ENCODE measurements around the gene RRP1B. TPM values are rescaled to one million over a fixed set of nuclear protein-coding genes. Genes with fewer than 3 reads are reported as not detected.
"Not testable (repeated sequence)": the region's sequence is repeated elsewhere in the genome, so short reads cannot be mapped to it uniquely, and the experiment has no call there.

RRP1B gene
- total RNA-seq, result 24.2 and 26.4 TPM in 2 replicates

- DNase-seq (ENCODE audit: low read depth), result peak; percentile 22
Measured at GRCh38 chr21:43659136-43660000, at the start of gene RRP1B, which contains the start of gene HSF2BP. RRP1B (plus strand) TSS chr21:43659560; CDS start chr21:43659665, 105 bp downstream. HSF2BP (minus strand) TSS chr21:43659488; CDS start chr21:43658096, 1,392 bp downstream.

DNA sequence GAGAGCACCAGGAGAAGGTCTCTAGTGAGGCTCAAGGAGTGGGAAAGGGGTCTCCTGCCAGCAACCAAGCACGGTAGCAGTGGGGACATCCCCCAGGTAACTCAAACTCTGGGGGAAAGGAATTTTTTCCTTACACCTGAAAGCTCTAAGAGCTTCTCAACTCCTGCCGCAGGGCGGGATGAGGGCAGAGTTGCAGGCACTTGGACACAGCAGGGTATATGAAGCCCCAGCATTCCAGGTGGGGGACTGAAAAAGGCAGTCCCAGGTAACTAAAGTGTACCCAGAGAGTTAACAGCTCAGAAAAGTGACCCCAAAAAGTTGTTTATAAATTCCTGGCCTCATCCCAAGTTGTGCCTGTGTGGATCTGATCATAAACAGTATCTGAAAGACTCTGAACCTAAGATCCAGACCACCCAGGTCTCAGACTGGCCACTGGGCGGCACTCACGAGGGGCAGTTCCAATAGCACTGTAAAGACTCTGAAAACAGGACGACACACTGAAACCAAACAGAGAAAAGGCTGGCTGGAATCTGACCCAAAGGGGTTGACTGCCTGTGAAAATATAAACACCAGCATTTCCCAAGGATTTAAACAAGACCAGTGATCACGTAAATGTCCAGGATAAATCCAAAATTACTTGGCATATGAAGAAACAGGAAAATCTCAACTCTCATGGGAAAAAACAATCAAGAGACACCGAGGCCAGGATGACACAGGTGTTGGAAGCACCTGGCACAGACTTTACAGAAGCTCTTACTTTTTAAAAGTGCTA is 47.6 kb upstream of the RRP1B start:
- DNase-seq (ENCODE audit: low read depth), result peak; percentile 53

DNA sequence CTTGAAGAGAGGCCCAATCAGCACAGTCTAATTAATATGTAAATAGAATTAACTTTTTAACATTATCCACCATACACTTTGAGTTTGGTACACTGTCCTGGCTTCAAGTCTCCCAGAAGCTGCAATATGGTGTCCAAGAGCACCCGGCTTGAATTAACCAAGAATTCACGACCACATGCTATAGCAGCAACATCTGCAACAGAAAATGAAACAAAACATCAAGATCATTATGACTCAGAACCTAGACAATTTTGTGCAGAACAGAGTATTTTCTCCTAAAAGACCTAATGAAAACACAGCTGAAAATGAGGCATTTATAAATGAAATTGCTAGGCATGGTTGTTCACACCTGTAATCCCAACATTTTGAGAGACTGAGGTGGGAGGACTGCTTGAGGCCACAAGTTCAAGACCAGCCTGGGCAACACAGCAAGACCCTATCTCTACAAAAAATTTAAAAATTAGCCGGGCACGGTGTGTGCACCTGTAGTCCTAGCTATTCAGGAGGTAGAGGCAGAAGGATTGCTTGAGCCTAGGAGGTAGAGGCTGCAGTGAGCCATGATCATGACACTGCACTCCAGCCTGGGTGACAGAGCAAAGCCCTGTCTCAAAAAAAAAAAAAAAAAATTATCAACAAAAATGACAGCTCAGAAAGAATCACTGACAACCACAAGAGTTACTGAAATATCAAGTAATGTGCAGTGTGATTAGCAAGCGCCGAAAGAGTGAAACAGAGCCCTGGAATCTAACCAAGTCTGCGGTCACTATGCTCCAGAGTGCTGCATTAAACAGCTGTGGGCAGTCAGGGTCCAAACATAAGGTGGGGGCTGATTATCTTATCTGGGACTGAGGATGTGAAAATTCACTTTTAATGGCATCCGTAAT is 45.4 kb upstream of the RRP1B start:
- DNase-seq (ENCODE audit: low read depth), result no peak

- no peak for DNase-seq (ENCODE audit: low read depth)
Measured at GRCh38 chr21:43614839-43615238, 44.5 kb upstream of the RRP1B start.

- not testable (repeated sequence) for DNase-seq (ENCODE audit: low read depth)
Measured at GRCh38 chr21:43616861-43617260, 42.5 kb upstream of the RRP1B start.

DNA sequence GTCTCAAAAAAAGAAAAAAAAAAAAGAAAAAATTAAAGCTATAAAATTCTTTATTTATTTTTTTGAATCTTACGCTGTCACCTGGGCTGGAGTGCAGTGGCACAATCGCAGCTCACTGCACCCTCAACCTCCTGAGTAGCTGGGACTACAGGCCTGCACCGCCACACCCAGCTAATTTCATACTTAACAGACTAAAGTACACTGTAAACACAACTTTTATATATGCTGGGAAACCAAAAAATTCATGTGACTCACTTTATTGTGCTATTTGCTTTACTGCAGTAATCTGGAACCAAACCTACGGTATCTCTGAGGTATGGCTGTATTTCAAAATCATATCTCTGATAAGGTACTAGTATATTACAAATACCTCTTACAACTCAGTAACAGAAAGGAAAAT is 40.4 kb upstream of the RRP1B start:
- DNase-seq (ENCODE audit: low read depth), result no peak

- DNase-seq (ENCODE audit: low read depth), result no peak
Measured at GRCh38 chr21:43619344-43619743, 40.0 kb upstream of the RRP1B start.

GRCh38 chr21:43619856-43620255 is 39.5 kb upstream of the RRP1B start:
- DNase-seq (ENCODE audit: low read depth), result no peak

DNA sequence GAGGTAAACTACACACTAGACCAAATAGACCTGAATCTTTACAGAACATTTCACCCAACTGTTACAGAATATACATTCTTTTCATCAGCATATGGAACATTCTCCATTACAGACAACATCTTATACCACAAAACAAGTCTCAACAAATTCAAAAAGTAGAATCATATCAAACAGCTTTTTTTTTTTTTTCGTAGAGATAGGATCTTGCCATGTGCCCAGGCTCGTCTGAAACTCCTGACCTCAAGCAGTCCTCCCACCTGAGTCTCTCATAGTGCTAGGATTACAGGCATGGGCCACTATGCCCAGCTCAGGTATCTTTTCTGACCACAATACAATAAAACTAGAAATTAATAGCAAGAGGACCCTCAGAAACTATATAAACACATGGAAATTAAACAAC is 36.6 kb upstream of the RRP1B start:
- no peak for DNase-seq (ENCODE audit: low read depth)

- DNase-seq (ENCODE audit: low read depth), result no peak
Measured at GRCh38 chr21:43623588-43623987, 35.8 kb upstream of the RRP1B start.

DNA sequence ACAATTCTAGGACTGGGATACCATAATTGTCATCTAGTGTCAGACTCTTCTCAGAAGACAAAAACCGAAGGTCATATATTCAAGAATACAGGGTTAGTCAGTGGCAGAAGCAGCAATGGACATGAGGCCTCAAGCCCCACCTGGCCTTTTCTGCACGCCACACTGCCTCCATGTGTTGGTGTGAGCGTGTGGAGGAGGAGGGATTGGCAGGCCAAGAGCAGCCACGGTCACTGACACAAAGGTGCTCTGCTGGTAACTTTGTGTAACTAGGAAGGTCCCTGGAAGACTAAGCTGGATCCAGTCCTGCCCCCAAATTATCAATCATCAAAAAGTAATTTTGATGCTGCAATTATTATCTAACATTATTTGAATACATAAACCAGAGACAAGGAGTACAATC is 35.0 kb upstream of the RRP1B start:
- no peak for DNase-seq (ENCODE audit: low read depth)

DNA sequence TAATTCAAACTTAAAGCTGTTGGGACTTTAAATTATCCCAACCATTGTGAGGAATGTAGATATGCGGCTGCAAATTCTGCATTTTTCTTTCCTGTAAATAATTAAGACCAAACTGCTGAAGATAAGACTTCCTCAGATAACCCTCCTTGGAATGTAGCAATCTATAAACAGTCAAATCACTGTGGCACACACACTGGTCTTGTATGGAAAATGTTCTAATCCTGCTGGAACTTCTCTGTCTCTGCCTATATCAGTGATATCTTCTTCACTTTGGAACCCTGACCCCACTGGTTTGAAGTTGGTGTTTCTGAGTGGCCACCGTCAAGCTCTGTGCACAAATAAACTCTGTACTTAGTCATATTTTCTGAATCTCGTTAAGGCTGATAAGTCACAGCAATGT is 33.0 kb upstream of the RRP1B start:
- no peak for DNase-seq (ENCODE audit: low read depth)

- no peak for DNase-seq (ENCODE audit: low read depth)
Measured at GRCh38 chr21:43627527-43627926, 31.8 kb upstream of the RRP1B start.

DNA sequence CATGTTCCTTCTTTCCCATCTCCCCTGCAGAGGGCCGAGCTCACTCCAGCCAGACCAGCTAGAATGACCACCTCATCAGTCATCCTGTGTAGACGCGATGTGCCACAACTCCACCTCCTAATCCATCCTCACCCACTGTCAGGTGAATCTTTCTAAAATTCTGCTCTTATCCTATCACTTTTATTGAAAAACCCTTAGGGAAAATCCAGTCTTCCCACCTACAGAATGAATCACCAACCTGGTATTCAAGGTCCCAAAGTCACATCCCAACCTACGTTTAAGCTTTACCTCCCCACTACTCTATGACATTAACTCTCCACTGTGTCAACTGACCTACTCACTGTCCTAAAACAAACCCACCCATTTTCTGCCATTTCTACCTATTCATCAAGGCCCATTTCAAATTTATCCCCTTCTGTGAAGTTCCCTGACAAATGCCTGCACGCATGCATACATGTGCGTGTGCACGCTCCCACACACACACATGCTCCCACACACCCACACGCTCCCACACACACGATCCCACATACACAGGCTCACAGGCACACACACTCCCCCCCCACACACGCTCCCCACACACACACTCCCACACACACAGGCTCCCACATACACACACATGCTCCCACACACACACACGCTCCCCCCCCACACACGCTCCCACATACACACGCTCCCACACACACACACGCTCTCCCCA is 27.8 kb upstream of the RRP1B start:
- no peak for DNase-seq (ENCODE audit: low read depth)

DNA sequence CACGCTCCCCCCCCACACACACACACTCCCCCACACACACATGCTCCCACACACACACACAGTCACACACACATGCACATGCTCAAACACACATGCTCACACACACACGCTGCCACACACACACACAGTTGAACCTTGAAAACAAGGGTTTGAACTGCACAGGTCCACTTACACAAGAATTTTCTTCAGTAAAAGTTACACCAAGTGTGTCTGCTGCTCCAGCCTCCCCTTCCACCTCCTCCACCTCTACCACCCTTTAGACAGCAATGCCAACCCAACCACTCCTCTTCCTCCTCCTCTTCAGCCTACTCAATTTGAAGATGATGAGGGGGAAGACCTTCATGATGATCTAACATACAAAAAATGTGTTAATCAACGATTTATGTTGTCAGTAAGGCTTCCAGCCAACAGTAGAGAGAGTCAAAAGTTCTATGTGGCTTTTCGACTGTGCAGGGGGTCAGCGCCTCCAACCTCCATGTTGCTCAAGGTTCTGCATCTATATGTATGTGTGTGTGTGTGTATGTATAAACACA is 26.9 kb upstream of the RRP1B start:
- no peak for DNase-seq (ENCODE audit: low read depth)

DNA sequence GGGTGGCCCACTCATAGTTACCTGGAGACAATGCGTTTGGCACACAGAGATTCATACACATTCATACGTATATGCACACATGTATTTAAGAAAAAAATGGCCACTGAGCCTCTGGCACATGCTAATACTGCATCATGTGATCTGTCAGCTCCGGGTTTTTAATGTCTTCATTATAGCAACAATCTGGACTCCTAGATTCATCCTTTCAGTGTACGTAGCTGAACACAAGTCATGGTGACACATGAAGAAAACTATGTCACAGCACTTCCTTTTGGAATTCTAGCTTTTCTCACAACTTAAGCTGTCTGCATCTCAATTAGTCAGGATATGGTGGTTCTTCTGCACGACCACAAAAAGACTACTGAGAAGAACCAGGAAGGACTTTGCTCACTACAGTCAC is 24.7 kb upstream of the RRP1B start:
- peak; percentile 18 for DNase-seq (ENCODE audit: low read depth)

DNA sequence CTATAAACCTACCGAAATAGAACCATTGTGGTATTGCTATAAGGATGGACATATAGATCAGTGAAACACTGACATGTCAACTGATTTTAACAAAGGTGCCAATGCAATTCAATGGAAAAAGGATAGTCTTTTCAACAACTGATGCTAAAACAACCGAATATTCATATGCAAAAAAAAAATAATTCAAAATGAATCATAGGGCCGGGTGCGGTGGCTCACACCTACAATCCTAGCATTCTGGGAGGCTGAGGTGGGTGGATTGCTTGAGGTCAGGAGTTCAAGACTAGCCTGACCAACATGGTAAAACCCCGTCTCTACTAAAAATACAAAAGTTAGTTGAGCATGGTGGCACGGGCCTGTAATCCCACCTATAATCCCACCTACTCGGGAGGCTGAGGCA is 23.9 kb upstream of the RRP1B start:
- no peak for DNase-seq (ENCODE audit: low read depth)

GRCh38 chr21:43637530-43638158 is 21.7 kb upstream of the RRP1B start:
- no peak for DNase-seq (ENCODE audit: low read depth)

DNA sequence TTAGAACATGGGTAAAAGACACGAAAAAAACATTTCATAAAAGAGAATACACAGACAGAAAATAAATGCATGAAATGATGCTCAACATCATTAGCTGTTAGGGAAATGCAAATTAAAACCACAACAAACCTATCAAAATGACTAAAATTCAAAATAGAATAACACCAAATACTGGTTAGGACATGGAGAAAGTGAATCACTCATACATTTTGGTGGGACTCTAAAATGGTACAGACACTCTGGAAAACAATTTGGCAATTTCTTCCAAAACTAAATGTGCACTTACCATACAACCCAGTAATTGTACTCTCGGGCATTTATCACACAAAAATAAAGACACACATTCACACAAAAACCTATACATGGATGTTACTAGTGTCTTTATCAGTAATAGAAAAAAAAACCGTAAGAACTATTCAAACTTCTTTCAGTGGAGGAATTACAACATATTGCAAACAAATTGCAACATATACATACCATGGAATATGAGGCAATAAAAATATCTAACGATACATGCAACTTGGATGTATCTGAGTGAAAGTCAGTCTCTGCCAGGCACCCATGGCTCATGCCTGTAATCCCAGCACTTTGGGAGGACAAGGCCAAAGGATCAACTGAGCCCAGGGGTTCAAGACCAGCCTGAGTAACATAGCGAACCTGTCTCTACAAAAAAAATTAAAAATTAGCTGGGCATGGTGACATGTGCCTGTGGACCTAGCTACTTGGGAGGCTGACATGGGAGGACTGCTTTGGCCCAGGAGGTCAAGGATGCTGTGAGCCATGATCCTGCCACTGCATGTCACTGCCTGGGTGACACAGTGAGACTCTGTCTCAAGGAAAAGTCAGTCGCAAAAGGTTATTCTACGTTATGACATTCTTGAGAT is 19.6 kb upstream of the RRP1B start:
- no peak for DNase-seq (ENCODE audit: low read depth)

- DNase-seq (ENCODE audit: low read depth), result no peak
Measured at GRCh38 chr21:43640400-43640799, 19.0 kb upstream of the RRP1B start.

Data from renal cortical epithelial cell (primary cell).